Measurements from ENCODE around the gene TAB2. TPM values are rescaled to one million over a fixed set of nuclear protein-coding genes. Genes with fewer than 3 reads are reported as not detected.

Gene TAB2
- total RNA-seq, 4 donors from 2014 or later, result 49.8 to 81.8 (median 74.1) TPM

GRCh38 chr6:149452037-149452939 lies 134.8 kb downstream of the TAB2 start:
- Histone ChIP-seq H3K4me1 (peaks cover 37% of the 10 kb centered on the region), H3K27ac (no peak overlapping the region), H3K9me3 (no peaks in the 10 kb centered on the region), H3K4me3 (no peak overlapping the region), H3K27me3 (peaks cover 17% of the 10 kb centered on the region), H3K36me3 (no peaks in the 10 kb centered on the region)
- TF ChIP-seq POLR2A (IDR thresholded peaks at IDR 0.05) (no peak), CTCF (IDR thresholded peaks at IDR 0.05) (no peak), POLR2AphosphoS5 (IDR thresholded peaks at IDR 0.05) (no peak), EP300 (IDR thresholded peaks at IDR 0.05) (no peak)
- 91% methylated on average over 9 of the region's 13 CpGs for WGBS
- DNase-seq (ENCODE audit: low spot score in 2 of 2), result no peak

- Histone ChIP-seq H3K4me3 (no peak overlapping the region), H3K36me3 (no peaks in the 10 kb centered on the region), H3K9me3 (no peaks in the 10 kb centered on the region), H3K27ac (no peak overlapping the region), H3K27me3 (peaks cover 16% of the 10 kb centered on the region), H3K4me1 (peaks cover 37% of the 10 kb centered on the region)
- DNase-seq (ENCODE audit: low spot score in 2 of 2), result no peak
- WGBS, result 41% methylated on average over 6 of the region's 6 CpGs
- TF ChIP-seq CTCF (IDR thresholded peaks at IDR 0.05) (no peak), POLR2AphosphoS5 (IDR thresholded peaks at IDR 0.05) (no peak), EP300 (IDR thresholded peaks at IDR 0.05) (no peak), POLR2A (IDR thresholded peaks at IDR 0.05) (no peak)
These were observed 136.3 kb downstream of the TAB2 start for GRCh38 chr6:149453597-149454345.

- DNase-seq (ENCODE audit: low spot score in 2 of 2), result peak; percentile 92 to 94
- H3K9me3 ChIP-seq, result no peaks in the 10 kb centered on the region
- peaks cover 37% of the 10 kb centered on the region for H3K4me1 ChIP-seq
- H3K4me3 ChIP-seq, result peak overlapping the region; percentile 6
- WGBS, result 0% methylated on average over 6 of the region's 15 CpGs
- peaks cover 16% of the 10 kb centered on the region for H3K27me3 ChIP-seq
- H3K27ac ChIP-seq, result no peak overlapping the region
- TF ChIP-seq EP300 (IDR thresholded peaks at IDR 0.05) (no peak), CTCF (IDR thresholded peaks at IDR 0.05) (no peak), POLR2AphosphoS5 (IDR thresholded peaks at IDR 0.05) (peak in 1 of 3 donors; percentile 51)
- no peaks in the 10 kb centered on the region for H3K36me3 ChIP-seq
These were observed 136.9 kb downstream of the TAB2 start for GRCh38 chr6:149454346-149454848.

GRCh38 chr6:149455031-149455732 lies 137.7 kb downstream of the TAB2 start:
- H3K4me1 ChIP-seq, result peaks cover 37% of the 10 kb centered on the region
- 81% methylated on average over 10 of the region's 11 CpGs for WGBS
- H3K27me3 ChIP-seq, result peaks cover 16% of the 10 kb centered on the region
- H3K27ac ChIP-seq, result no peak overlapping the region
- H3K36me3 ChIP-seq, result no peaks in the 10 kb centered on the region
- no peak for DNase-seq (ENCODE audit: low spot score in 2 of 2)
- H3K4me3 ChIP-seq, result no peak overlapping the region
- H3K9me3 ChIP-seq, result no peaks in the 10 kb centered on the region
- TF ChIP-seq CTCF (IDR thresholded peaks at IDR 0.05) (no peak), EP300 (IDR thresholded peaks at IDR 0.05) (no peak), POLR2A (IDR thresholded peaks at IDR 0.05) (no peak), POLR2AphosphoS5 (IDR thresholded peaks at IDR 0.05) (no peak)

Measured in suprapubic skin (tissue), 4 donors.